Right lobe of liver (tissue), 6 donors: ENCODE results near the gene ZDHHC14. TPM values are rescaled to one million over a fixed set of nuclear protein-coding genes. Genes with fewer than 3 reads are reported as not detected.

Experiments
- ATAC-seq, 4 donors: fragments of 200-7000 bp; cut with Tn5 transposase; one replicate each; pipeline ENCODE4 v1.9.1; 2020; ENCODE audit warnings: mild to moderate bottlenecking in 4 of 4, moderate library complexity in 4 of 4
- DNase-seq, 3 donors: peaks; one replicate each; pipeline ENCODE4 v3.0.0-alpha.2; 2020
- H3K27ac ChIP-seq, 3 donors: fragments of 200-600 bp; one replicate each; pipeline ENCODE4 v1.8.0; 2022
- H3K27me3 ChIP-seq, 2 donors: fragments of 200-600 bp; one replicate each; pipeline ENCODE4 v1.8.0; 2022
- H3K36me3 ChIP-seq, 4 donors: fragments of 200-600 bp; sonication (generic) in 1 of 4; one replicate each; pipeline versions ENCODE4 v1.5.1 to v1.8.0; 2017 to 2022; ENCODE audit warnings: control low read depth in 1 of 4
- H3K4me1 ChIP-seq, 4 donors: fragments of 200-600 bp; sonication (generic) in 1 of 4; one replicate each; pipeline versions ENCODE4 v1.5.1 to v1.8.0; 2017 to 2022; ENCODE audit warnings: control low read depth in 1 of 4
- H3K4me3 ChIP-seq, 3 donors: fragments of 200-600 bp; one replicate each; pipeline ENCODE4 v1.8.0; 2022
- H3K9me3 ChIP-seq, 4 donors: fragments of 200-600 bp; sonication (generic) in 1 of 4; one replicate each; pipeline versions ENCODE4 v1.5.1 to v1.8.0; 2017 to 2022; ENCODE audit warnings: control low read depth in 1 of 4
- CTCF ChIP-seq, 4 donors: fragments of 200-600 bp in 3 of 4; fragments of 450-650 bp in 1 of 4; IDR thresholded peaks; one replicate each; pipeline versions ENCODE4 v1.5.1 to v1.8.0; 2016 to 2022; ENCODE audit warnings: antibody characterized with exemption in 4 of 4, mild to moderate bottlenecking in 2 of 4
- POLR2A ChIP-seq: fragments of 450-650 bp; IDR thresholded peaks from one replicate; pipeline ENCODE4 v1.6.1; 2017; ENCODE audit warnings: antibody characterized with exemption, mild to moderate bottlenecking
- WGBS: methylation state at CpG from one replicate; pipeline ENCODE4 v1.1.6; 2018; ENCODE audit warnings: low coverage, low lambda C conversion rate; ENCODE audit not compliant: insufficient coverage; ENCODE audit errors: missing lambda C conversion rate; 5-methylcytosine and 5-hydroxymethylcytosine counted together
- intact Hi-C, 2 donors: fragments of 100-400 bp; cut with DNase I; formaldehyde crosslinking; loops; one replicate each; pipeline versions ENCODE4 v1.11.2 to v1.14.1; 2022
- total RNA-seq, 6 experiments: library from RNA; depleted of rRNA in 2 of 6; stranded (reverse); fragments of >200 nt in 2 of 6; fragmentation: NEBNext Ultra II Directional in 3 of 6; extraction: Animal tissue kit (Norgen Biotek cat#: 25700) in 3 of 6; gene quantifications; one replicate each; pipeline versions ENCODE4 v1.1.0 to v1.2.4, GENCODE V29; 2016 to 2023
- donor health status: DM: no; HTN: yes; CAD: no.
- donor health status: DM: no; HTN: no; CAD: no.
- donor health status: DM: no; HTN: no; CAD: no.
- donor health status: DM: no; HTN: yes; CAD: no.
- donor health status: DM: no; HTN: yes; CAD: no.

The ZDHHC14 gene
- total RNA-seq, 6 experiments from 2014 or later = 7.3 to 13.0 (median 10.3) TPM

- intact Hi-C loops = no loop called here
- WGBS = no CpG with 5 or more reads among the region's 3 CpGs
- H3K27me3 ChIP-seq = no peaks in the 10 kb centered on the region
- H3K27ac ChIP-seq = no peak overlapping the region
- no peaks in the 10 kb centered on the region for H3K9me3 ChIP-seq
- no peak for DNase-seq
- TF ChIP-seq CTCF (IDR thresholded peaks at IDR 0.05) = no peak
- no peak for TF ChIP-seq POLR2A
- H3K36me3 ChIP-seq = no peaks in the 10 kb centered on the region
- peaks cover 0 to 3% (median 0%) of the 10 kb centered on the region in 4 donors for H3K4me1 ChIP-seq
- no peak for ATAC-seq
- H3K4me3 ChIP-seq = no peak overlapping the region
These were observed 87.1 kb downstream of the ZDHHC14 start for GRCh38 chr6:157468054-157468453.

- H3K36me3 ChIP-seq = no peaks in the 10 kb centered on the region
- H3K27me3 ChIP-seq = no peaks in the 10 kb centered on the region
- H3K9me3 ChIP-seq = no peaks in the 10 kb centered on the region
- TF ChIP-seq POLR2A (no peak), CTCF (IDR thresholded peaks at IDR 0.05) (no peak)
- no peak overlapping the region for H3K4me3 ChIP-seq
- no peak overlapping the region for H3K27ac ChIP-seq
- peaks cover 0 to 3% (median 0%) of the 10 kb centered on the region in 4 donors for H3K4me1 ChIP-seq
- ATAC-seq = no peak
- intact Hi-C loops = no loop called here
- 78% methylated on average over 4 of the region's 4 CpGs for WGBS
- DNase-seq = no peak
These were observed 87.6 kb downstream of the ZDHHC14 start for GRCh38 chr6:157468574-157468973.

GRCh38 chr6:157469378-157469777 is 88.4 kb downstream of the ZDHHC14 start:
- Histone ChIP-seq H3K27ac (no peak overlapping the region), H3K36me3 (no peaks in the 10 kb centered on the region), H3K4me3 (no peak overlapping the region), H3K4me1 (peaks cover 0 to 3% (median 0%) of the 10 kb centered on the region in 4 donors), H3K9me3 (no peaks in the 10 kb centered on the region), H3K27me3 (no peaks in the 10 kb centered on the region)
- 49% methylated on average over 2 of the region's 5 CpGs for WGBS
- no peak for DNase-seq
- intact Hi-C loops = no loop called here
- TF ChIP-seq CTCF (IDR thresholded peaks at IDR 0.05) = no peak
- TF ChIP-seq POLR2A = no peak
- ATAC-seq = peak; percentile 36 to 76 (median 40)

- no peaks in the 10 kb centered on the region for H3K27me3 ChIP-seq
- H3K36me3 ChIP-seq = no peaks in the 10 kb centered on the region
- H3K9me3 ChIP-seq = no peaks in the 10 kb centered on the region
- intact Hi-C loops = no loop called here
- TF ChIP-seq CTCF (IDR thresholded peaks at IDR 0.05) = no peak
- TF ChIP-seq POLR2A = no peak
- H3K4me1 ChIP-seq = peaks cover 0 to 3% (median 0%) of the 10 kb centered on the region in 4 donors
- DNase-seq = no peak
- no peak overlapping the region for H3K27ac ChIP-seq
- ATAC-seq = no peak
- no peak overlapping the region for H3K4me3 ChIP-seq
- 100% methylated on average over 8 of the region's 24 CpGs for WGBS
These were observed 90.2 kb downstream of the ZDHHC14 start for GRCh38 chr6:157471077-157471686.
